HFFc6 (cell line): ENCODE measurements around the gene DNAJB13. TPM values are rescaled to one million over a fixed set of nuclear protein-coding genes. Genes with fewer than 3 reads are reported as not detected.

Experiments
- DNase-seq: peaks from one replicate; pipeline ENCODE4 v3.0.0-alpha.2; 2018
- H3K27ac Mint-ChIP-seq: 2 replicates; pipeline ENCODE4 v1.8.0; 2020; ENCODE audit warnings: mild to moderate bottlenecking, mixed read lengths
- H3K27me3 Mint-ChIP-seq: 2 replicates; pipeline ENCODE4 v1.8.0; 2021; ENCODE audit warnings: mild to moderate bottlenecking, moderate library complexity, mixed read lengths; ENCODE audit not compliant: insufficient read depth
- H3K36me3 Mint-ChIP-seq: 2 replicates; pipeline ENCODE4 v1.8.0; 2021; ENCODE audit warnings: low read depth, mixed read lengths
- H3K4me1 Mint-ChIP-seq: 2 replicates; pipeline ENCODE4 v1.8.0; 2020; ENCODE audit warnings: low read depth, mixed read lengths
- H3K4me3 Mint-ChIP-seq: 2 replicates; pipeline ENCODE4 v1.8.0; 2020; ENCODE audit warnings: mild to moderate bottlenecking, moderate library complexity, mixed read lengths
- H3K9me3 Mint-ChIP-seq: 2 replicates; pipeline ENCODE4 v1.8.0; 2020; ENCODE audit warnings: mild to moderate bottlenecking, mixed read lengths
- CTCF ChIP-seq: fragments of 200-600 bp; sonication (generic); IDR thresholded peaks from 2 replicates; pipeline ENCODE4 v1.5.0; 2021; ENCODE audit warnings: antibody characterized with exemption, mild to moderate bottlenecking
- total RNA-seq, 6 experiments: library from RNA; stranded (reverse); fragmentation: NEBNext Ultra II Directional; extraction: Animal tissue kit (Norgen Biotek cat#: 25700); gene quantifications; 2 replicates in 1 of 6; 3 replicates in 5 of 6; pipeline ENCODE4 v1.2.3, GENCODE V29; 2021

DNAJB13 gene
- total RNA-seq, 6 experiments from 2014 or later, result 0.11 to 0.25 (median 0.17) TPM; not detected in 2

DNA sequence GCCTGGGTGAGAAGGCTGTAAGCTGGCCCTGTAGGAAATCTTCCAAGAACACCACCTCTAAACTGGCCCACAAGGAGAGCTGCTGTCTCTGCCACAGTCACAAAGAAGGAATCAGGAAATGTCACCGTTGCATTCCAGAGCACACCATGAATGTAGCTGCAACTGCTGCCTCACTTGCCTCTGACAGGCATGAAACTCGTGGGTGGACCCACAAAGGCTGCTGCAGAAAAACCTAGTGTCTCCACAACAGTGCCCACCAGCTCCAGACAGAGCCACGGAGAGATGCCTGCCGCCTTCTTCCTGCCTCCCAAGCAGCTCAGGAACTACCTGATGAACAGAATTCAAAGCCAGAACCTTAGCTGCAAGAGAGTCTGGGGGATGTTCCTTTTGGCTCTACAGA is 10.5 kb downstream of the DNAJB13 start:
- H3K4me3 Mint-ChIP-seq, result no peak overlapping the region
- no peak overlapping the region; the same call in 1 of the 2 replicates for H3K27ac Mint-ChIP-seq
- H3K4me1 Mint-ChIP-seq, result peaks cover 34% of the 10 kb centered on the region
- H3K27me3 Mint-ChIP-seq, result peaks cover 3% of the 10 kb centered on the region; the same call in 1 of the 2 replicates
- no peak for TF ChIP-seq CTCF
- H3K9me3 Mint-ChIP-seq, result no peaks in the 10 kb centered on the region
- peak; percentile 60 for DNase-seq
- H3K36me3 Mint-ChIP-seq, result no peaks in the 10 kb centered on the region

GRCh38 chr11:73962101-73962705 is 11.4 kb downstream of the DNAJB13 start:
- no peak for DNase-seq
- Mint-ChIP-seq H3K36me3 (no peaks in the 10 kb centered on the region), H3K9me3 (no peaks in the 10 kb centered on the region), H3K4me1 (peaks cover 29% of the 10 kb centered on the region), H3K27ac (no peak overlapping the region), H3K27me3 (peaks cover 3% of the 10 kb centered on the region; the same call in 1 of the 2 replicates), H3K4me3 (no peak overlapping the region)
- TF ChIP-seq CTCF, result no peak

GRCh38 chr11:73963861-73964260 is 13.0 kb downstream of the DNAJB13 start:
- no peak for DNase-seq
- Mint-ChIP-seq H3K4me3 (peak overlapping the region; percentile 77; the same call in 1 of the 2 replicates), H3K36me3 (no peaks in the 10 kb centered on the region), H3K9me3 (no peaks in the 10 kb centered on the region), H3K4me1 (peaks cover 29% of the 10 kb centered on the region), H3K27ac (no peak overlapping the region), H3K27me3 (peaks cover 2% of the 10 kb centered on the region; the same call in 1 of the 2 replicates)
- TF ChIP-seq CTCF, result no peak

- H3K9me3 Mint-ChIP-seq, result no peaks in the 10 kb centered on the region
These were observed 14.4 kb downstream of the DNAJB13 start for GRCh38 chr11:73965076-73965763.

DNA sequence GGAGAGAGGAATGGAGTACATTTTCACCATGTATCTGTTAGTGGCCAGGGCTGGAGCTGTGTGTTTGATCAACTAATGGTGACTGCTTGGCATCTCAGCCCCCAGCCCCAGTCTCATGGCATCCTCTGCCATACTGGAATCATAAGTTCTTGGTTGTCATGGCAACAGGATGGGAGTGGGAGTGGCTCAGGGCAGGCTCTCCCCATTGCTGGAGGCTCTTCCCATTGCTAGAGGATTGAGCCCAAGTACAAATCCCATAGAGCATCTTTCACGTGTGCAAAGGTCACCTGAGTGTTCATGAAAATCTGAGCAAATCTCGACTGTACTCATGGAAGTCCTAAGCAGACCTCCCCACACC is 14.9 kb downstream of the DNAJB13 start:
- H3K27ac Mint-ChIP-seq, result no peak overlapping the region
- peaks cover 25% of the 10 kb centered on the region for H3K4me1 Mint-ChIP-seq
- DNase-seq, result no peak
- no peak overlapping the region for H3K4me3 Mint-ChIP-seq
- H3K9me3 Mint-ChIP-seq, result no peaks in the 10 kb centered on the region
- H3K27me3 Mint-ChIP-seq, result peaks cover 2% of the 10 kb centered on the region; the same call in 1 of the 2 replicates
- no peak for TF ChIP-seq CTCF
- H3K36me3 Mint-ChIP-seq, result no peaks in the 10 kb centered on the region

More at GRCh38 chr11:73965076-73965763, 14.4 kb downstream of the DNAJB13 start:
- H3K27ac Mint-ChIP-seq, result no peak overlapping the region
- TF ChIP-seq CTCF, result no peak
- H3K4me3 Mint-ChIP-seq, result 0 out of 2 replicates have a peak overlapping the region, but pooled peaks have one; percentile 77
- no peaks in the 10 kb centered on the region for H3K36me3 Mint-ChIP-seq
- DNase-seq, result no peak
- peaks cover 29% of the 10 kb centered on the region for H3K4me1 Mint-ChIP-seq
- peaks cover 2% of the 10 kb centered on the region; the same call in 1 of the 2 replicates for H3K27me3 Mint-ChIP-seq
